Daoy (cell line): Measurements from ENCODE around the gene MED22. TPM values are rescaled to one million over a fixed set of nuclear protein-coding genes. Genes with fewer than 3 reads are reported as not detected.
"Not testable (repeated sequence)": the region's sequence is repeated elsewhere in the genome, so short reads cannot be mapped to it uniquely, and the experiment has no call there.

Source experiments
- DNase-seq: peaks from one replicate; pipeline ENCODE4 v3.0.0-alpha.2; 2015; ENCODE audit warnings: low read depth
- total RNA-seq: library from RNA; depleted of rRNA; stranded (reverse); fragments of >200 nt; shearing (Covaris generic); gene quantifications from 2 replicates; pipeline ENCODE4 v1.2.3, GENCODE V29; 2014

Gene MED22
- total RNA-seq, 1 experiment from 2014 or later: 28.2 TPM

DNA sequence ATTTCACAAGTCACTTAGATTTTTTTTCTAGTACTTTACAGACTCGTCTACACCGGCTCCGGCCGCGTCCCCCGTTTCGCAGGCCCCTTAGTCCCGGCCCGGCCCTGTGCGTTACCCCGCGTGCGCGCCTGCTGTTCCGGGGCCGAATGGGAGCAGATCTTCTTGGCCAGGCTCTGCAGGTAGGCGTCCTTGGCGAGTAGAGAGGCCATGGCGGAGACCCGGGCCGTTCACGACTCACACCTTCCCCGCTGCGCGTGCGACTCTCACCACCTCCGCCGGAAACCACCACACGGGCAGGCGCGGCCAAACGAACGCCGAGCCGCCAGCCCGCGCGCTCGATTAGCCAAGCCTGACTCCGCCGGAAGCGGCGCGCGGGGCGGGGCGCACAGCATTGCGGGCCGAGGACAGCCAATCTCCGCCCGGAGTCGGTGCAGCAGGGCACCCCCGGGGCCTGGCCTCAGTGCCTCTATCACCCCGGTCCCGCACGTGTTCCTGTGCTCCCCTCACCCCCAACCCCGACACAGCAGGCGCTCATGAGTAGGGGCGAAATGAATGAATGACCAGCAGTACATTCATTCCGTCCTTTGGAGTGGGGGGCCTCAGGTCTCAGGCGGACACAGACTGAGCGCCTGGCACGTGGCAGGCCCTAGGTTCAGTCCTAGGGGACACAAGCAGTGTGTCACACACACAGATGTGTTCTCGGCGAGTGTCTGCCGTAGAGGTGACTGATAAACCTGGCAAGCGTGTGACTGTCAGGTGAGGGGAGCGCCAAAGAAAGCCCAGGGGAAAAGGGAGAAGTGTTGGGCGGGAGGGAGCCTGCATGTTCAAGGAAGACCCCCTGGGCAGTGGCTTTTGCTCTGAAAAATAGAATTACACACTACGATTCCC lies 11.8 kb downstream of the MED22 start, which contains the start of gene SURF6:
TSS of gene SURF6 (minus strand) at position 265 of the 888 bp plus-strand sequence. CDS start at position 209, 56 bp downstream.
- peak; percentile 98 for DNase-seq

DNA sequence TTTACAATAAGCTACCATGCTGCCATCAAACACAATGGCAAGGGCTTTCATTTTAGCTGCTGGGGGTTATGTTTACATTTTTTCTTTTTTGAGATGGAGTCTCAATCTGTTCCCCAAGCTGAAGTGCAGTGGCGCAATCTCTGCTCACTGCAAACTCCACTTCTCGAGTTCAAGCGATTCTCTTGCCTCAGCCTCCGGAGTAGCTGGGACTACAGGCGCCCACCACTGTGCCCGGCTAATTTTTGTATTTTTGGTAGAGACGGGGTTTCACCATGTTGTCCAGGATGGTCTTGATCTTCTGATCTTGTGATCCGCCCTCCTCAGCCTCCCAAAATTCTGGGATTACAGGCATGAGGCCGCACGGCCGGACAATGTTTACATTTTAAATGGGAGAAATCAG lies 13.0 kb downstream of the MED22 start:
- DNase-seq: not testable (repeated sequence)

DNA sequence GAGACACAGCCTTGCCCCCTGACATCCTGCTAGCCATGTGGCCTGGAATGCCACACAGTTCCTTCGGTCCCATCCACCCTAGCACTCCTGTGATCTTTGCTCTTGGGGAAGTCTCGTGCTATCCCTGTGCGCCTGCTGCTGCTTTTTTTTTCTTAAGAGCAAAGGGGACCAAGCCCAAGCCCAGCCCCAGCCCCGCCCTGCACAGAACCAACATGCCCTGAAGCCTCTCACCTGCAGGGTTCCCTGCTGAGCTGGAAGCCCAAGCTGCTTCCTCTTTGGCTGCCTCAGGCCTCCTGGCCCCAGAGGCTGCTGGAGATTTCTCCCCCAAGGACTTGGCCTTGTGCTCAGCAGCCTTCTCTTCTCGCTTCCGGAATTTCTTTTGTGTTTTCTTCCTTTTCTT lies 13.8 kb downstream of the MED22 start:
- DNase-seq: no peak

DNA sequence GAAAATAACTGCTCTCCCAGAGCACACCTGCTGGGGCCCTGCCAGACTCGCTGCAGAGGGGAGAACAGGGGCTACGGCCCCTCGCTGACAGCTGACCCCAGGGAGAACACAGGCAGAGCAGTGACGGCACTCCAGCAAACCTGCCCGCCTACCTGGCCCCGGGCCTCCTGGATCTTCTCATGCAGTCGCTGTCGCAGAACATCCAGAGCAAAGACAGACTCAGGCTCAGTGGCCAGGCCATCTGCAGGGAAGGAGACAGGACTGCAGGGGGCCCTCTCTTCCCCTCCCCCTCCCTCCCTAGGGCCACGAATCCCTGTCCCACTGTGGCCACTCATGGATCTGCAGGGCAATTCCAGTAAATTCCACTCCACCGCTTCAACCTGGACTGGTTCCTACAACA lies 14.4 kb downstream of the MED22 start:
- no peak for DNase-seq

DNA sequence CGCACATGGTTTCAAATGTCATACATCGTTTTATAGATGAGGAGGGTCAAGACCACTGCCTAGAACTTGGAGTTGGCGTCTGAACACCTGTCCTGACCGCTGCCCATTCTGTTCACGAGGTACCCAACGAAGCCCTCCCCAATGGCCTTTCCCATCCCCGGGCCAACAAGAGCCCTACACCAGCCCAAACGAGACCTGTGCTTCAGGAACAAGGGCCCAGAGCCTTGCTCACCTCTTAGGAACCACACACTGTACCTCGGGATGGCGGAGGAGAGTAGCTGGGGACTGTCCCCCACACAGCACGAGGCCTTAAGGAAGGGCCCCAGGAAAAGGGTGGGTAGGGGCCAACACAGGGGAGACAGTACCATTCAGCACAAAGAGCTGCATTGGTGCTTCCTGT lies 14.9 kb downstream of the MED22 start:
- DNase-seq: no peak

DNA sequence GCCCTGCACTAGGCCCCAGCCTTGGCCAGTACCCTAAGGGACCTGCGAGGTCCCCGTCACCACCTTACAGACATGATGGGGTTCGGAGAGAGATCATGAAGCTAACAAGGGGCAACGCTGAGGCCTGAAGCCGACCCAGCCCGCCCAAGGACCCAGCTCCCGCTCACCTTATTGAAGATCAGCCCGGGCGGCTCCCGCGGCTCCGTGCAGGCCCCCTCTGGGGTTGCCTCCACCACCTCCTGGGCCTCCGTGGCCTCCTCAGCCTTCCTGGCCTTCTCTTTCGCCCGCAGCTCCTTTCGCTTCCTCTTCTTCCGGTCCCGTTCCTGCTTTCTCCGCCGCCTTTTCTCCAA lies 15.6 kb downstream of the MED22 start:
- no peak for DNase-seq

DNA sequence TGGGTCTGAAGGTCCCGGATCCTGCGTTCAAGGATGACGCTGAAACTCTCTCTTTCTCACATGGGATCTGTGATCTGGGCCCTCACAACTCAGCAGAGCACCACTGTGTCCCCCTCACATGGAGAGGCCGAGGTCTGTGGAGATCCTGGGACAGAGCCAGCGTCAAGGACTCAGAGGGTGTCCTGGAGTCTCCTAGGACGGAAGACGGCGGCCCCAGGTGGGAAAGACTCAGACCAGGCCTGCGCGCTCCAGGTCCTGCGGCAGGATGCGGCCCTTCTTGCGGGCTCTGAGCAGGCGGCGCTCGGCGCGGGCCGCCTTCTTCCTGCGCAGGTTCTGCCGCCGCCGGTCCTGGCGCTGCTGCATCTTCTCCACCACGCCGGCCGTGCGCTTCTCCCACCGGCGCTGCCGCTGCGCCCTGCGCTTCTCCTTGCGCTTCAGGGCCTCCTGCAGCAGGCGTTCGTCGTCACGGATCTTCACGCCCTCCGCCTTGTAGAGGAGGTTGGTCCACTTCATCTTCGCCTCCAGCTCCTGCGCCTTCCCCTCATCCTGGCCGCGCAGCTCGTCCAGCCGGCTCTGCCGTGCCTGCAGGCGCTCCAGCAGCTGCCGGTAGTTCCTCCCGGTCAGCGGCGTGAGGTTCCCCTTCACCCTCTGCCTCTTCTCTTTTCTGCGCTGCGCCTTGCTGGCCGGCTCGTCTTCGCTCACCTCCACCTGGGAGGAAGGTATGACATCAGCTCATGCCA lies 16.1 kb downstream of the MED22 start:
- no peak for DNase-seq

DNA sequence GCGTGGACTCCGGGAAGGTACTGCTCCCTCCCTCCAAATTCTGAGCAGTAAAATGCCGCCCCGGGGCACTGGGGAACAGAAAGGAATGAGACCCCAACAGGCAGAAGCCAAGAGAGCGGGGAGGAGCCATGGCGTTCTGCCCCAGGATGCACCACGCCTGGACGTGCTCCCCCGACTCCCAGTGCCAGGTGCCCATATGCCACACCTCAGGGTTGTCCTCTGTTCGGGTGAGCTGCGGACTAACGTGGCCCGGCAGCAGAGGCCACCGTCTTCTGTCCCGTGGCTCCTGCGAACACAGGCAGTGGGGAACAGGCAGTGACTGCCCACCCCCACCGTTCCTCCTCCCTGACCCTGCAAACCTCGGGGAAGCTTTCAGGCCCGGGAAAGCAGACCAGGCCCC lies 16.7 kb downstream of the MED22 start:
- DNase-seq: no peak

DNA sequence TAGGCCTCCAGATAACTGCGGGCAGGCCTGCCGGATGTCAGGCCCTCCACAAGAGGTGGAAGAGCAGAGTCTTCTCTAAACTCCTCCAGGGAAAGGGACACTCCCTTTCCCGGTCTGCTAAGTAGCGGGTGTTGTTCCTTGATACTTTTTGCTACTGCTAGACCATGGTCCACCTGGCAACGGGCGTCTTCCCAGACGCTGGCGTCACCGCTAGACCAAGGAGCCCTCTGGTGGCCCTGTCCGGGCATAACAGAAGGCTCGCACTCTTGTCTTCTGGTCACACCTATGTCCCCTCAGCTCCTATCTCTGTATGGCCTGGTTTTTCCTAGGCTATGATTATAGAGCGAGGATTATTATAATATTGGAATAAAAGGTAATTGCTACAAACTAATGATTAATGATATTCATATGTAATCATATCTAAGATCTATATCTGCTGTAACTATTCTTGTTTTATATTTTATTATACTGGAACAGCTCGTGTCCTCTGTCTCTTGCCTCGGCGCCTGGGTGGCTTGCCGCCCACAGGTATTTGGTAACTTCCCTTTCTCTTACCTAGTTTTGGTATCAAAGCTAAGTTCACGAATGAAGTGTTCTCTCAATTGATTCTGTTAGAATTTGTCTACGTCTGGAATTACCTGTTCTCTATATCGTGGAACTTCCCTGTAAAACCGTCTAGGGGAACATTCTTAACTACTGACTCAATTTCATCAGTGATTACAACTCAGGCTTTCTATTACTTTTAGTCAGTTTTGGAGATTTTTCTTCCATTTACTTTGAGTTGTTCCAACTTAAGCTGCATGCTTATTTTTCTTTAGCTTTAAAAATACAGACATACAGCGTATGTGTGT lies 18.4 kb downstream of the MED22 start:
- peak; percentile 47 for DNase-seq

DNA sequence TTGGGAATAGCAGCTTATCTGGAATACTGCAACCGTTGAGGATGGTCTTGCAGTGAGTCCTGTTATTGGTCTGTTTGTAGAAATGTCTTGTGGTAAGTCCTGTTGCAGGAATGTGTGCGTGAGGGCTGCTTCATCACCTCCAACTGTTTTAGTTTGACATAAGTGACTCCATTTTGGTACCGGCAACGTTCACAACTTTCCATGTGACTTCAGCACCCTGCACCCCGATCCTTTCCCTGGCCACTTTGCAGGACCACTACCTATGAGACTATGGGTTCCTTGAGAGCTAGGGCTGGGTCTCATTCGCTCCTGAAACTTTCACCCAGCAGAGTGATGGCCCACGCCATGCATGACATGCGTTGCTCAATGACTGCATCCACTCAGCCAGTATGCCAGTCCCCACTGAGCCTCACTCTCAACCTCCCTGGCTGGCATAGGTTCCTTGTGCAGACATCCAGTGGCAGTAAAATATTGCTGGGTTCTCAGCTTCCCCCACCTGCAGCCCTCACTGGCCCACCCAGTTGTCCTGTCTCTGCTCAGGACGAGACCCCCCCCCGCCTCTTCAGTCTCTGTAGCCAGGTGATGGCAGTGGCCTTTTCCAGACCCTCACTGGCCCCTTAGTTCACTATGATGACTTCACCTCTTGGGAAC lies 20.0 kb downstream of the MED22 start:
- no peak for DNase-seq

DNA sequence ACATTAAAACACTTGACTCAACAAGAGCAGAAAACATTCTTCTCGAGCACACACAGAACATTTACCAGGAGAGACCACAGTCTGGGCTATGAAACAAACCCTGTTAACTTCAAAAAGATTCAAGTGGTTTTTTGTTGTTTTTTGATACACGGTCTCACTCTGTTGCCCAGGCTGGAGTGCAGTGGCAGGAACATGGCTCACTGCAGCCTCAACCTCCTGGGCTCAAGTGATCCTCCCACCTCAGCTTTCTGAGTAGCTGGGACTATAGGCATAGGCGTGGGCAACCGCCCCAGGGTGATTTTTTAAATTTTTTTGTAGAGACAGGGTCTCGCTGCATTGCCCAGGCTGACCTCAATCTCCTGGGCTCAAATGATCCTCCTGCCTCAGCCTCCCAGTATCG lies 20.9 kb downstream of the MED22 start:
- not testable (repeated sequence) for DNase-seq

DNA sequence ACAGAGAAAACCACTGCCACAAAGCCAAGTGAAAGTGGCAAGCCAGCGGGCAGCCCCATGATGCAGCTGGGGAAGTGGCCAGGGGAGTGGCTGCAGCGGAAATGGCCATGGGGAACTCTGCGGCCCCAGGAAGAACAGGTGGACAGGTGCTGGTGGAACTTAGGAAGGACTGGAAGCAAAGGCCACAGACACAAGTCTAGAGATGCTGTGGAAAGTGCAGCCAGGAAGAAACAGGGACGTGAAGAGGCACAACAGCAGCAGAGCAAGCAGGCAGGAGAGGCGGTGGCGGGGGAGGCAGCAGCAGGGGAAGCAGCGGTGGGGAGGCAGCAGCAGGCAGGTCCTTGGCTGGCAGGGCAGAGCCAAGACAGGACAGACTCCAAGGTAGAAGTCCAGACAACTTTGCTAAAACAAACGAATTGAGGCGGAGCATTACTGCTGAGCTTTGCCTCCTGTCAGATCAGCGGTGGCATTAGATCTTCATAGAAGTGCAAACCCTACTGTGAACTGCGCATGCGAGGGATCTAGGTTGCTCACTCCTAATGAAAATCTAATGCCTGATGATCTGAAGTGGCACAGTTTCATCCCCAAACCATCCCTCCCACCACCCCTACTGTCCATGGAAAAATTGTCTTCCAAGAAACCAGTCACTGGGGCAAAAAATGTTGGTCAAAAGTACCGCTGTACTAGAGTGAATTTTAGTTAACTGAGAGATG lies 23.8 kb downstream of the MED22 start:
- no peak for DNase-seq

DNA sequence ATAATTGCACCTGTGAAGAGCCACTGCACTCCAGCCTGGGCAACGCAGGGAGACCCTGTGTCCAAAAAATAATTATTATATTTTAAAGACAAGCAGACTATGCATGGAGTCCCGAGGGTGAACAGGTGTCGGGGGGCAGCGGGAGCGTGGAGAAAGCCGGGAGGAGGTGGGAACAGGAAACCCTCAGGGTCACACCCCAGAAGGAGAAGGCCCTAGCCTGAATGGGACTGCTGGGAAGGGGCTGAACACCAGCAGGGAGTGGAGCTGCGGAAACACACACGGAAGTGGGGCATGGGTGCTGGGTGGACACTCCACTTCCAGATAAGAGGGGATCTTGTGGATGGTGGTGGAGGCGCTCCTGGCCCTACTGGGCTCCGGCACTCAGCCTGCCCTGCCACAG lies 24.7 kb downstream of the MED22 start:
- no peak for DNase-seq

DNA sequence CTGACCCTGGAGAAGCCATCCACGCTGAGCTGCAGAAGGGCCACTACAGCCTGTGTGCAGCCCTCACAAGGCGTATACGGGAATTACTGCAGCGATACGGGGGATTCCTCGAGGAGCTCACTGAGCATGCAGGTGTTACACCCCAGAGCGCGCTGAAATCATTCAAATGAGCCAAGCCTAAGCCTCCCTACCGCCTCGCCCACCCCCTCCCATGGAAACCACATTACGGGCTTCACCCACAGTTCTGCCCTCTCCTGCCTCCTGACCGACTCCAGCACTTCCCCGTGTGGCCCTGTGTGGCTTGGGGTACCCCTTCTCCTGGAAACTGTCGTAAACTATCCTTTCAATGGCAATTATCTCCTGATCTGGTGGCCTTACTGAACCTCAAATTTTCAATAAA lies 25.2 kb downstream of the MED22 start:
- no peak for DNase-seq

DNA sequence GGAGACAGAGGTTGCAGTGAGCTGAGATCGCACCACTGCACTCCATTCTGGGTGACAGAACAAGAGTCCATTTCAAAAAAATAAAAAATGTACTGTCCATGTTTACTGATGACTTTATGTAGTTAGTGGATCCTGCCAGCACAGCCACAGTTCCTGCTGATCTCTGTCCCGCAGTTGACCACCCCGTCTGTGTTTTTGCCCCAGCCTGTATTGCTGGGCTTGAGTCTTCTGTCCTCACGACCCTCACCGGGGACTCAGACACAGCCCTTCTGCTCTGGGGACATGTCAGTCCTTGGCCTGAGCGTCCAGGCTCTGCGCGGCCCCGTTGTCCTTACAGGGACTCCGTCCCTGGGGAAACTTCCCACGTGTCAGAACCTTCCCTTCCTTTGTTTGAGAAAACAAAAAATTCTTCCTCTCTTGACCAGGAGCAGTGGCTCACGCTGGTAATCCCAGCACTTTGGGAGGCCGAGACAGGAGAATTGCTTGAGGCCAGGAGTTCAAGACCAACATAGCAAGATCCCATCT lies 26.5 kb downstream of the MED22 start:
- DNase-seq: no peak

DNA sequence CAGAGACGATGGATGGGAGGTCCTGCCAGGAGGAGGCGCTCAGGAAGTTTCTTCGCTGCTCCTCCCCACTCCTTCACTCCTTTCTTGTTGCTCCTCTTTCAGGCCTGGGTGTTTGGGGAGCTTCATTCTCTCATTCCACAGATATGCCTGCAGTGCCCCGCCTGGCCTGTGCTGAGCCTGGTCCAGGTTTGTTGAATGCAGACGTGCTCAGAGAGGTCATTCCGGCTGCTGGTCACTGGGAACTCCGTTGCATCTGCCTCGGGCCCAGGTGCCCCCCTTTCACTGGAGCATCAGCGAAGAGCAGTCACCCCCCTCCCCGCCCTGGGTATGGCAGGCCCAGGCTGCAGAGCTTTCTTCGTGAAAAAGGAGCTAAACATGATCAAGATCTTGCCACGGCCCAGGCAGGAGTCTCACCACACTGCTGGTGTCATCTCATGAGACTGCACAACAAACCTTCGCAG lies 27.5 kb downstream of the MED22 start:
- no peak for DNase-seq

DNA sequence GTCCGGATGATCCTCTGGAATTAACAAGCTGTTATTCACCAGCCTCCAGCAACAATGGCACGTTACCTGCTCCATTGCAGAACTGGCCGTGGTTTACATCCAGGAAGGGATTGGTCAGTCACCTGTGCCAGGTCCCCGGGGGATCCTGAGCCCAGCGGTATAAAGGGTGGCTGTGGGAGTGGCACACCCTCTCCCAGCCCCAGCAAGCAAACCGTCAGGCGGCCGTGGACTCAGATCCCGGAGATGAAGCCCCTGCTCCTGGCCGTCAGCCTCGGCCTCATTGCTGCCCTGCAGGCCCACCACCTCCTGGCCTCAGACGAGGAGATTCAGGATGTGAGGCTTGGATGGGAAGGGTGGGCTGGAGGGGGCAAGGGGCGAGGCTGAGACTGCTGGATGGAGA lies 30.4 kb downstream of the MED22 start:
- DNase-seq: not testable (repeated sequence)

DNA sequence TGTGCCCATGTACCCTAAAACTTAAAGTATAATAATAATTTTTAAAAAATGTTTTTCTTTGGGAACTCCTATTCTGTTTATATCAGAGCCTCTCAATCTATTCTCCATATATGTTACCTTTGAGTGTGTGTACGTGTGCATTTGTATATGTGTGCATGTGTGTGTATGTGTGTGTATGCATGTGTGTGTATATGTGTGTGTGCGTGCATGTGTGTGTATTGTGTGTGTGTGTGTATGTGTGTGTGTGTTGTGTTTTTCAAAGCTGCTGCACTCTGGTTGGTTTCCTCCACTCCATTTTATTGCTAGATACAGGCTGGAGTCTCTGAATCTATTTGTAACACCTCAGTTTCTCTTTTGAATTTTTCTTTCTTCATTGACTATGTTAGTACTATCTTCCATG lies 31.9 kb downstream of the MED22 start:
- DNase-seq: no peak

DNA sequence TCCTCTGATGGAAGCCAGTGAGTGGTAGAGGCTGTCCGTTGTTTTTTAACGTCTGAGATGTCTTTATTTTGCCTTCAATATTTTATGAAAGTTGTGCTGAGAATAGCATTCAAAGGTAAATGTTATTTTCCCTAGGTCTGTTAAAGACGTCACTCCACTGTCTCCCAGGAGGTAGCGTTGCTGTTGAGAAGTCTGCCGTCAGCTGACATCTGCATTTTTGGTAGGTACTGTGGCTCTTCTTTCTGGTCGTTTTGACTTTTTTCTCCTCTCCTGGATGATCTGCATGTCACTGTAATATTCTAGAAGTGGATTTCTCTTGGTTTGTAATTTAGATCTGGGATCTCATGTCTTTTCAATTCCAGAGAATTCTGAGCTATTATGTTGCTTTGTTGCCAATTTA lies 38.3 kb downstream of the MED22 start:
- no peak for DNase-seq

DNA sequence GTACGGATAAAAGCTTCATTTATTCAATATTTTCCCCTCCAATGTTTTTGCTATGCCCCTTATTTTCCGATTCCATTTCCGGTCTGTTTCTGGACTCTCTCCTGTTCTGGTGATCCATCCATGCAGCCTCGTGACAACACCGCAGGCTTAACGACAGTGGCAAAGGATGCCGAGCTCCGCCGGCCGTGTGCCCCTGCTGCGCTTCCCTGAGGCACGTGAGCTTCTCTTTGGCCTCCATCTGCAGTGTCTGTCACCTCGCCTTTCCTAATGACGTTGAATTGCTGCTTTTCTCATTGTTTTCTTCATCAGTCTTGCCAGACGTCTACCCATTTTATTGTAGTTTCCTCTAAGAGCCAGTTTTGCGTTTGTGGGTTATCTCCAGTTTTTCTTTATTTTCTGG lies 40.6 kb downstream of the MED22 start:
- no peak for DNase-seq
